Fibroblast of the aortic adventitia (primary cell): ENCODE data around the gene FAM117B. TPM values are rescaled to one million over a fixed set of nuclear protein-coding genes. Genes with fewer than 3 reads are reported as not detected.
A peak's percentile ranks its signal among the peaks of the same experiment; 100 is the strongest.
"Not testable (repeated sequence)": the region's sequence is repeated elsewhere in the genome, so short reads cannot be mapped to it uniquely, and the experiment has no call there.

Experiments used
- DNase-seq: peaks from one replicate; pipeline ENCODE4 v3.0.0-alpha.2; 2010; ENCODE audit warnings: low read depth
- H3K4me3 ChIP-seq: 2 replicates; pipeline ENCODE4 v1.5.1; 2011; ENCODE audit warnings: low read depth, mild to moderate bottlenecking, control low read depth, low read length, moderate library complexity
- total RNA-seq: library from RNA; depleted of rRNA; stranded (reverse); fragments of >200 nt; gene quantifications from 2 replicates; pipeline ENCODE4 v1.2.3, GENCODE V29; 2012; ENCODE audit warnings: low replicate concordance
- TF ChIP-seq, protein P1 (sequence below): IDR thresholded peaks from 2 replicates; pipeline ENCODE4 v1.5.1; 2011; ENCODE audit warnings: mild to moderate bottlenecking, low read length, control low read depth, inconsistent platforms; ENCODE audit not compliant: insufficient read depth

FAM117B gene
- total RNA-seq, 1 donor: 4.7 TPM

DNA sequence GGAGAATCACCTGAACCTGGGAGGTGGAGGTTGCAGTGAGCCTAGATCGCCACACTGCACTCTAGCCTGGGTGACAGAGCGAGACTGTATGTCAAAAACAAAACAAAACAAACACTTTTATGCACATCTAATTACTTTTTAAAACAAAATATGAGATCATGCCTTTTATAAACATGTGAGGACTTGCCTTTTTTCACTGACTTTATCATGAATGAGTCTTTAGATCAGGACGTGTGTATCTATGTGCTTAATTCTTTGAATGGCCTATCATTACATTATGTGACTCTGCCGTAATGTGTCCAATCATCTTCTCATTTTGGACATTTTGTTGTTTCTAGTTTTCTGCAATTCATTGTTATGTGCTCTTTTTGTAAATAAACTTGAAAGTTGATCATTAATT is 58.7 kb downstream of the FAM117B start:
- TF ChIP-seq, protein P1, sequence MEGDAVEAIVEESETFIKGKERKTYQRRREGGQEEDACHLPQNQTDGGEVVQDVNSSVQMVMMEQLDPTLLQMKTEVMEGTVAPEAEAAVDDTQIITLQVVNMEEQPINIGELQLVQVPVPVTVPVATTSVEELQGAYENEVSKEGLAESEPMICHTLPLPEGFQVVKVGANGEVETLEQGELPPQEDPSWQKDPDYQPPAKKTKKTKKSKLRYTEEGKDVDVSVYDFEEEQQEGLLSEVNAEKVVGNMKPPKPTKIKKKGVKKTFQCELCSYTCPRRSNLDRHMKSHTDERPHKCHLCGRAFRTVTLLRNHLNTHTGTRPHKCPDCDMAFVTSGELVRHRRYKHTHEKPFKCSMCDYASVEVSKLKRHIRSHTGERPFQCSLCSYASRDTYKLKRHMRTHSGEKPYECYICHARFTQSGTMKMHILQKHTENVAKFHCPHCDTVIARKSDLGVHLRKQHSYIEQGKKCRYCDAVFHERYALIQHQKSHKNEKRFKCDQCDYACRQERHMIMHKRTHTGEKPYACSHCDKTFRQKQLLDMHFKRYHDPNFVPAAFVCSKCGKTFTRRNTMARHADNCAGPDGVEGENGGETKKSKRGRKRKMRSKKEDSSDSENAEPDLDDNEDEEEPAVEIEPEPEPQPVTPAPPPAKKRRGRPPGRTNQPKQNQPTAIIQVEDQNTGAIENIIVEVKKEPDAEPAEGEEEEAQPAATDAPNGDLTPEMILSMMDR: no peak
- no peak overlapping the region for H3K4me3 ChIP-seq
- no peak for DNase-seq

DNA sequence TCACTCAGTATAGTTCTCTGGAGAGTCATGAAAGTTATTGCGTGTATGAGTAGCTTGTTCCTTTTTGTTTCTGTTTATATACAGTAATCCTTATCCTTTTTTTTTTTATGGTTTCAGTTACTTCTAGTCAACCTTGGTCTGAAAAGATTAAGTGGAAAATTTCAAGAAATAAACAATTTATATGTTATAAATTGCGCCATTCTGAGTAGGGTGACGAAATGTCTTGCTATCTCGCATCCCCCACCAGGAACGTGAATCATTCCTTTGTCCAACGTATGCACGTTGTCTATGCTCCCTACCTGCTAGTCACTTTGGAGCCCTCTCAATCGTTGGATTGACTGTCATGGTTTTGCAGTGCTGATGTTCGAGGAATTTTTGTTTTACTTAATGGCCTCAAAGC is 60.4 kb downstream of the FAM117B start:
- no peak for DNase-seq
- H3K4me3 ChIP-seq: no peak overlapping the region
- TF ChIP-seq, protein P1: no peak

DNA sequence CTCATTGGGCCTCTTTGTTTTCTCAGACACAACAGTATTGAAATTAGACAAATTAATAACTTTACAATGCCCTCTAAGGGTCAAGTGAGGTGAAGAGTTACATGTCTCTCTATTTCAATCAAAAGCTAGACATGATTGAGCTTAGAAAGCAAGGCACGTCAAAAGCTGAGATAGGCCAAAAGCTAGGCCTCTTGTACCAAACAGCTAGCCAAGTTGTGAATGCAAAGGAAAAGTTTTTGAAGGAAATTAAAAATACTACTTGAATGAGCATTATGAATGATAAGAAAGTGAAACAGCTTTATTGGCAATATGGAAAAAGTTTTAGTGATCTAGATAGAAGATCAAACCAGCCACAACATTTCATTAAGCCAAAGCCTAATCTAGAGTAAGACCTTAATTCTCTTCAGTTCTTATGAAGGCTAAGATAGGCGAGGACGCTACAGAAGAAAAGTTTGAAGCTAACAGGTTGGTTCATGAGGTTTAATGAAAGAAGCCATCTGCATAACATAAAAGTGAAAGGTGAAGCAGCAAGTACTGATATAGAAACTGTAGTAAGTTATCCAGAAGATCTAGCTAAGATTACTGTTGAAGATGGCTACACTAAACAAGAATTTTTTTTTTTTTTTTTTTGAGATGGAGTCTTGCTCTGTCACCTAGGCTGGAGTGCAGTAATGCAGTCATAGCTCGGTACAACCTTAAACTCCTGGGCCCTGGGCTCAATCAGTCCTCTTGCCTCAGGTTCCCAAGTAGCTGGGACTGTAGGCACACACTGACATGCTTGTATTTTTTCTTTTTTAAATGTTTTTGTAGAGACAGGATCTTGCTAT is 65.5 kb downstream of the FAM117B start:
- DNase-seq: no peak

DNA sequence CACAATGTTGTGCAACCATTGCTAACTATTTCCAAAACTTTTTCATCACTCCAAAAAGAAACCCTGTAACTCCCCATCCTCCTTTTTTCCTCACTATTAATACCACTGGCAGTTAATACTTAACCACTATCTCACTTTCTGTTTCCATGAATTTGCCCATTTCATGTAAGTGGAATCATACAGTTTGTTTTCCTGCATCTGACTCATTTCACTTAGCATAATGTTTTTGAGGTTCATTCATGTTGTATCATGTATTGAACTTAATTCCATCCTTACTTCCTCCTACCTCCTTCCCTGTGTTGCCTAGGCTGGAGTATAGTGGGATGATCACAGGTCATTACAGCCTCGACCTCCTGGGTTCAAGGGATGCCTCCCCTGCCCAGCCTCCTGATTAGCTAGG is 68.3 kb downstream of the FAM117B start:
- H3K4me3 ChIP-seq: no peak overlapping the region
- DNase-seq: peak; percentile 11
- TF ChIP-seq, protein P1: no peak

More for the DNA sequence above, 65.5 kb downstream of the FAM117B start:
- TF ChIP-seq, protein P1: no peak
- no peak overlapping the region for H3K4me3 ChIP-seq

DNA sequence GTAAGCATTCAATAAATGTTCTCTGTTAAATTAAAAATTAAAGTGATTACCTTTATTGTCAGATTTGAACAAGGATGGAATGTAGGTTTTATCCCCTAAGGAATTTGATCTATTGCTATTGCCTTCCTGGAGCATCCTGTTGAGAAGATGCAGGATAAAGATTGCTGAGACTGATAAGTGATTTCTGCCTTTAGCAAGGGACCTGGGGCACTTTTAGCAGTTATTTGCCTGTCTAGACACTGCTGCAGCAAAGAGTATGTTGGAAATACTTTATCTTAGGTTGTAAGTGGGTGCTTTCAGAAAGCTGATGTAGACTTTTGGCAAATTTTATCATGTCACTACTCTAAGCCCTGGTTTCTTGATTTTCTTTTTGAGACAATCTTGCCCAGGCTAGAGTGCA is 69.5 kb downstream of the FAM117B start:
- H3K4me3 ChIP-seq: no peak overlapping the region
- DNase-seq: no peak
- TF ChIP-seq, protein P1: no peak

DNA sequence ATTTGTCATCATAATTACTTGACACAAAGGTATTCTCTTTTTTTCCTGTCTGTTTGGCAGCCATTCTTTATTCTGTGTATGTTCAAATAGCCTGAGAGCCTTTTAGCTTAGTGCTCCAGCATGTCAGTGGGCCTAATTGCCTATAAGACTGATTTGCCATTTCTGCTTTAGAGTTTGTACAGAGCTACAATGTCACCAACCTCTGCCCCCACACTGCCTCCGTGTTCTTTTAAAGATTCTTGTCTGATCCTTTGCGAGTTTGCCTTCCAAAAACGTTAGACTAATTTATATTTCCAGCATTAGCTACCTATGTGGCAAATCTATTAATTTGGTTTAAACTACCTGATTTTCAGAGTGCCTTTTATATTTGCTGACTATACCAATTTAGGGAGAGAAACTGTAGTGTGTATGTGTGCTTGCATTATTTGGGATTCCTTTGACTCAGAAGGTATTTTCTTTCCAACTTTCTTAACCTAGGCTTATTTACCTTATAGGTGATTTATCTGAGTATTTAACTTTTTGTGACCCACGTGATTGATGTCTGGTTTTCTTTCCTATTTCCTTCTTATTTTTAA is 70.8 kb downstream of the FAM117B start:
- no peak overlapping the region for H3K4me3 ChIP-seq
- no peak for DNase-seq
- TF ChIP-seq, protein P1: no peak

DNA sequence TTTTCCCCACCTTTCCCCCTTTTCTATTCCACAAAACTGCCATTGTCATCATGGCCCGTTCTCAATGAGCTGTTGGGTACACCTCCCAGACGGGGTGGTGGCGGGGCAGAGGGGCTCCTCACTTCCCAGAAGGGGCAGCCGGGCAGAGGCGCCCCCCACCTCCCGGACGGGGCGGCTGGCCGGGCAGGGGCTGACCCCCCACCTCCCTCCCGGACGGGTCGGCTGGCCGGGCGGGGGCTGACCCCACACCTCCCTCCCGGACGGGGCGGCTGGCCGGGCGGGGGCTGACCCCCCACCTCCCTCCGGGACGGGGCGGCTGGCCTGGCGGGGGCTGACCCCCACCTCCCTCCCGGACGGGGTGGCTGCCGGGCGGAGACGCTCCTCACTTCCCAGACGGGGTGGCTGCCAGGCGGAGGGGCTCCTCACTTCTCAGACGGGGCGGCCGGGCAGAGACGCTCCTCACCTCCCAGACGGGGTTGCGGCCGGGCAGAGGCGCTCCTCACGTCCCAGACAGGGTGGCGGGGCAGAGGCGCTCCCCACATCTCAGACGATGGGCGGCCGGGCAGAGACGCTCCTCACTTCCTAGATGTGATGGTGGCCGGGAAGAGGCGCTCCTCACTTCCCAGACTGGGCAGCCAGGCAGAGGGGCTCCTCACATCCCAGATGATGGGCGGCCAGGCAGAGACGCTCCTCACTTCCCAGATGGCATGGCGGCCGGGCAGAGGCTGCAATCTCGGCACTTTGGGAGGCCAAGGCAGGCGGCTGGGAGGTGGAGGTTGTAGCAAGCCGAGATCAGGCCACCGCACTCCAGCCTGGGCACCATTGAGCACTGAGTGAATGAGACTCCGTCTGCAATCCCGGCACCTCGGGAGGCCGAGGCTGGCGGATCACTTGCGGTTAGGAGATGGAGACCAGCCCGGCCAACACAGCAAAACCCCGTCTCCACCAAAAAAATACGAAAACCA is 80.5 kb downstream of the FAM117B start:
- not testable (repeated sequence) for H3K4me3 ChIP-seq, DNase-seq
